ENCODE measurements around the gene CAMK2G.
A peak's percentile ranks its signal among the peaks of the same experiment; 100 is the strongest.
"Not testable (repeated sequence)": the region's sequence is repeated elsewhere in the genome, so short reads cannot be mapped to it uniquely, and the experiment has no call there.

CAMK2G gene

DNA sequence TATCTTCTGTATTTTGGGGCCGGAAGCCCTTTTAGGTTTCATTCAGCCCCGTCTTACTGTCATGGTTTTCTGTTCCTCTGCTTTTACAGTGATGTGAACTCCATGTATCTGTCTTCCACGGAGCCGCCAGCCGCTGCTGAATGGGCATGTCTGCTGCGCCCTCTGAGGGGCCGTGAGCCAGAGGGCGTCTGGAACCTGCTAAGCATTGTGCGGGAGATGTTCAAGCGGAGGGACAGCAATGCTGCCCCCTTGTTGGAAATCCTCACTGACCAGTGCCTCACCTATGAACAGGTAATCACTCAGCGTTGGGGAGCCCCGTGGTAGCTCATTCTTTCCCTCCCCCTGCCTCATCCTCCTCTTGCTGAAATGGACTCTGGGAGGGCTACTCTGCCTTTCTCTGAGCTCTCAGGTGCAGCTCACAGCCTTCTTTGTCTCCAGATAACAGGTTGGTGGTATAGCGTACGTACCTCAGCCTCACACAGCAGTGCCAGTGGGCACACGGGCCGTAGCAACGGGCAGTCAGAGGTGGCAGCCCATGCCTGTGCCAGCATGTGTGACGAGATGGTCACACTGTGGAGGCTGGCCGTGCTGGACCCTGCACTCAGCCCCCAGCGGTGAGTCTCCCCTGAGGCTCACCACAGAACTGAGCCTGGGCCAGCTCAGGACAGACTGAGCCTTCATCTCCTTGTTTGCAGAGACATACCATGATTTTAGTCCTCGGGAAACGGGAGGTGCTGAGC is 83.3 kb downstream of the CAMK2G start:
- no peak for DNase-seq (ENCODE audit: low read depth)

DNA sequence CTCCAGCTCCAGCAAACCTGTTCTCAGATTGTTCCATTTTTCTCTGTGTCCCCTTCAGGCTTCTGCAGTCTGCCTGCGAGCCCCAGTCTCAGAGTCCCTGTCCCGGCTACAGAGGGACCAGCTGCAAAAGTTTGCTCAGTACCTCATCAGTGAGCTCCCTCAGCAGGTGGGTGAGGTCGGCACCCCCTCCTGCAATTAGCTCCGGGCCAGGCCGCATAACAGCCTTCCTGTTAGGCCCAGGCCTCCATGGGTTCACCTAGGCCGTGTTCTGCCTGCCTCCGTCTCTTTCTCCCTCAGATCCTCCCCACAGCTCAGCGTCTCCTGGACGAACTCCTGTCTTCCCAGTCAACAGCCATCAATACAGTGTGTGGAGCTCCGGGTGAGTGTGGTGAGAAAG is 84.7 kb downstream of the CAMK2G start:
- no peak for DNase-seq (ENCODE audit: low read depth)

DNA sequence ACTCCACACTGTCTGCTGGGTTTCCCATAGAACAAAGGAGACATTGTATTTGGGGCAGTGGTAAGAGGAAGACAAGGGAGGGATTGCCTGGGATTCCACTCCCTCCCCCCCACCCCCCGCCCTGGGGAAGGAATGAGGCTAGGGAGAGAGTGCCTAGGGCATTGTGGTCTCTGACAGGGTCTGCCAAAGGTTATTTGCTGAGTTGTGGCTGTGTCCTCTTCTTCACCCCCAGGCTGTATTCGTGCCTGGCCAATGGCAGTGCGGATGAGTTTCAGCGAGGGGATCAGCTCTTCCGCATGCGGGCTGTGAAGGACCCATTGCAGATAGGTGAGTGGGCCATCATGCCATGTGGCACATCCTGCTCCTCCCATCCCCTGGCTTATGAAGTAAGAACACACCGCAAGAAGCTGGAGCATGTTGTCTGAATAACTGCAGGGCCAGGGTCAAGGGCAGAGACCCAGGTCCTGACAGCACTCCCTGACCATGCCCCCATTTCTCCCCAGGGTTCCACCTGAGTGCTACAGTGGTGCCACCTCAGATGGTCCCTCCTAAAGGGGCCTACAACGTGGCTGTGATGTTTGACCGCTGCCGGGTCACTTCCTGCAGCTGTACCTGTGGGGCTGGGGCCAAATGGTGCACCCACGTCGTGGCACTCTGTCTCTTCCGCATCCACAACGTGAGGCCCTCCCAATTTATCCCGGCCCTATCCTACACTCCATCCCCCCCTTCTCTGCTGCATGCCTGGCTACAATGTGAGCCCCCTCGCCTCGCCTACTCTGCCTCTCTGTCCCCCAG is 85.3 kb downstream of the CAMK2G start:
- no peak for DNase-seq (ENCODE audit: low read depth)

DNA sequence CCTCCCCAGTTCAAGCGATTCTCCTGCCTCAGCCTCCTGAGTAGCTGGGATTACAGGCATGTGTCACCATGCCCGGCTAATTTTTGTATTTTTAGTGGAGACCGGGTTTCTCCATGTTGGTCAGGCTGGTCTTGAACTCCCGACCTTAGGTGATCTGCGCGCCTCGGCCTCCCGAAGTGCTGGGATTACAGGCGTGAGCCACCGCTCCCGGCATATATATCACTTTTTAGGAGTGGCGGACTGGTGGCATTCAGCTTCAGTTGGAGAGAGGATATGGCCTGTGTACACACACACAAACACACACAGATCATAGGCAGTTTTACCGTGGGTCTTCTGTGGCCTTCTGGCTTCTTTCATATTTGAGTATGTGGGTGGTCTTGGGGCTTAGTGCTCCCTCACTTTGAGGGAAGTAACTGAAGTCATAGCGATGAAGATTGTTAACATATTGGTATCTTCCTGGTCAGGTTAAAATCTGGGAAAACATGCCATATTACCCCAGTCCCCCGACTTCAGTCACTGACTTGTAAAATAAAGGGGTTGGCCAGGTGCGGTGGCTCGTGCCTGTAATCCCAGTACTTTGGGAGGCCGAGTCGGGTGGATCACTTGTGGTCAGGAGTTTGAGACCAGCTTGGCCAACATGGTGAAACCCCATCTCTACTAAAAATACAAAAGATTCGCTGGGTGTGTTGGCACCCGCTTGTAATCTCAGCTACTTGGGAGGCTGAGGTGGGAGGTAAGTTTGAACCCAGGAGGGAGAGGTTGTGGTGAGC is 87.1 kb downstream of the CAMK2G start:
- not testable (repeated sequence) for DNase-seq (ENCODE audit: low read depth)

DNA sequence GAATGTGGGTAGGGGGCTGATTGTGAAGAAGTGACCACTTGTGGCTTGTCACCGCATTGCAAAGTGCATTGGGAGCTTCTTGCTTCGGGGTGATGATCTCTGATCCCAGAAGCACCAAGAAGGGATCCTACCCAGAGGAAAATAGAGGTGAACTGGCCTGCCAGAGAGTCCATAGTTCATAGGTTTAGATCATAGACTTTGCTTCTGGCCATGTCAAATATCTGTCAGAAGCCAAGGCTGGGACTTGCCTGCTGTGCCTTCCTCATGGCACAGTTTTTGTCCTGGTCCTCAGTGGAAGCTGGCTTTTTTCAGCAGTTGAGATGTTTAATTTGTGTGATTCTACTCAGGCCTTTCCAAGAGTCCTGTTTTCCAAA is 87.9 kb downstream of the CAMK2G start:
- DNase-seq (ENCODE audit: low read depth) = no peak

DNA sequence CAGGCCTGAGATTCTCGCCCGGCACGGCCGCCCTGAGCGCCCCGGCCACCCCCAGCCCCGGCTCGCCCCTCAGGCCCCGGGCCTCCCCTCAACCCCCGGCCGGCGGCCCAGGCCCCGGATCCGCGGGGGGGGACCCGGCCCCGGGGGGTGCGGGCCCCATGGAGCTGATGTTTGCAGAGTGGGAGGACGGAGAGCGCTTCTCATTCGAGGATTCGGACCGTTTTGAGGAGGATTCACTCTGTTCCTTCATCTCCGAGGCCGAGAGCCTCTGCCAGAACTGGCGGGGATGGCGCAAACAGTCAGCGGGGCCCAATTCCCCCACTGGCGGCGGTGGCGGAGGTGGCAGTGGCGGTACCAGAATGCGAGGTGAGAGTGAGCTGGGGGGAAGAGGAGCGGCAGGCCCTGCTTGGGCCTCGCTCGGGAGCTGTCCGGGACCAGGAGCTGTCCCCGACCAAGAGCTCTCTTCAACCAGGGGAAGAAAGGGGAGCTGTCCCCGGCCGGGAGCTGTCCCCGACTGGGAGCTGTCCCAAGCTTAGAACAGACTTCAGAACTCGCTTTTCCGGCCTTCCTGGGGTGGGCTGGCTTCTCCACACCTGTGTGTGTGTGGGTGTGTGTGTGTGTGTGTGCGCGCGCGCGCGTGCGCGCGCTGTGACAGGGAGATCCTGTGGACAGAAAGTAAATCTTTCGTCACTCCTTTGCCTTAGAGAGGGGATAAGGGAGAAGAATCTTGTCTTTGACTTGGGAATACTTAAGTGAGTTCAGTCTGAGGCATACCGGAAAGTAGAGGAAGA is 88.4 kb downstream of the CAMK2G start:
- no peak for DNase-seq (ENCODE audit: low read depth)

DNA sequence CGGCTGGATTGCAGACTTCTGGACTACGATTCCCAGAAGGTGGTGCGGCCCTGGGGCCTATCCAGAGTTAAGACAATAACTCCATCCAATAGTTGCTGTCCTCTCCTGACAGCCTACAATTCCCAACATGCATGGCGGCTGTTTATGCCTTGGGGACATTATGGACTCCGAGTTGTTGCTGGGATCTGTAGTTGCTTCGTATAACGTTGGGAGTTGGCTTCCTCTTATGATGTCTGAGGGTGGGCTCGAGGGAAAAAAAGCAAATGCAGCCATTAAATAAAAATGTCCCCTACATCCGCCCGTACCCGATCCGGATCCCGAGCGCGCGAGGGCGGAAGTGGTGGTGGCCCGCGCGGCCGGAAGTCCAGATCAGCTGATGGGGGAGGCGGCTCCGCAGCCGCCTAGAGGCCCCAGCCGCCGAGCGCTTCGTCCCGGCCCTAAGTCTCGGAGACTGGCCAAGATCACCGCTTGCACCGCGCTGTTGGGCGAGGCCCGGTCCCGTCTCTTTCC is 89.1 kb downstream of the CAMK2G start, which contains the start of gene ZSWIM8:
TSS of gene ZSWIM8 (plus strand) at position 396 of the 510 bp plus-strand sequence. CDS start 273 bp downstream, outside the sequence.
- peak; percentile 69 for DNase-seq (ENCODE audit: low read depth)

DNA sequence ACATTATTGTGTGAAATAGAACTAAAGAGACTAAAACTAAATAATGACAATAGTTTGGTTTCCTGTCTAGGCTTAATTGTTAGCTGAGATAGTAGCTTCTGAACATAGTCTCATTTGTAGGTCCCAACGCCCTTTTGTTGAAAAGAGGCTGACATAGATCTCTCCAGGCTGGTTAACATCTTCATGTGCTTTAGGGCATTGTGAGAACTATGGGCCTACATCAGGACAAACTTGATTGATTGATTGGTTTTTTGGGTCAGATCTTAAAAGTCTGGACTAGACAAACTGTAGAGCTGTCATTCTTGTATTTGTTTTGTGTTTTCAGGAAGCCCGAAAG is 91.6 kb downstream of the CAMK2G start:
- DNase-seq (ENCODE audit: low read depth) = no peak

DNA sequence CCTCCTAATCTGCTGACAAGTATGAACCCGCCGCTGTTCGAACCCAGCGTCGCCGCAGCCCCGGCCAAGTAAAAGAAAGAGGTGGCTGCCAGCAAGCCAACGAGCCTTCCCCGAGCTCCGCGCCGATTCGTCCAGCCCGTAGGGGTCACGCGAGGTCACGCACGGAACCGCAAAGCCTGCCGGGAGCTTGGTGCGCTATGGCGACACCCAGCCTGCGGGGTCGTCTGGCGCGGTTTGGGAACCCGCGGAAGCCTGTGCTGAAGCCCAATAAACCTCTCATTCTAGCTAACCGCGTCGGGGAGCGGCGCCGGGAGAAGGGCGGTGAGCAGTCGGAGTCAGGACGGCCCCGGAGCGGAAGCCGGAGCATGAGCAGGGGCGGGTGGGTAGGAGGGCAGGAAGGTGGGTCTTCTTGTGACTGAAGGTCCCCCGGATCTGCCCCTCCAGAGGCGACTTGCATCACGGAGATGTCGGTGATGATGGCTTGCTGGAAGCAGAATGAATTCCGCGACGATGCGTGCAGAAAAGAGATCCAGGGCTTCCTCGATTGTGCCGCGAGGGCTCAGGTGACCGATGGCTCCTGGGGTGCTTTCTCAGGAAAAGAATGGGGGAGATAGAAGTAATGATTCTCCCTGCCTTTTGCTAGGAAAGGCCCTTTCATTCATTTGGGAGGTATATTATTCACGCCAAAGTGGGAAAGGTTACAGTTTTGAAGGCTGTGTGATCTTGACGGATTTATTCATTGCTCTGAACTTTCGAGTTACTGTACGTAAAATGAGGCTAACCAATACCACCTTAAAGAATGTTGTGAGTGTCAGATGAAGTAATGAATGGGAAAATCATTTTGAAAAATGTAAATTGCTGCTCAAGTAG is 92.2 kb downstream of the CAMK2G start, which contains the start of gene CHCHD1:
TSS of gene CHCHD1 (plus strand) at position 170 of the 870 bp plus-strand sequence. CDS start at position 198, 28 bp downstream.
- peak; percentile 80 for DNase-seq (ENCODE audit: low read depth)

DNA sequence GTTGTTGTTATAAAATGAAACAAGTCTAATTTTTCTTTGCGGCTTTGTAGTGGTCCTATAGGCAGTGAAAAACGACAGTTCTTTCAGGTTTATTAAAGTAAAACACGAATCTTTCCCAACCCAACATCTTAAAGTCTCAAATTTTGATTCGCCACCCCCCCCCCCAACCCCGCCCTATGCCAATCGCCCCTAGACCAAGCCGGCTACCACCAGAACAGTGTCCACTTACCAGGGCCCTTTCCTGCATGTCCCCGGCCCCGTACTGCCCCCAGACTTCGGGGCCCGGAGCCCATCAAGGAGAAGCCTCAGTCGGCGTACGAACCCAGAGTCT is 92.8 kb downstream of the CAMK2G start:
- no peak for DNase-seq (ENCODE audit: low read depth)

DNA sequence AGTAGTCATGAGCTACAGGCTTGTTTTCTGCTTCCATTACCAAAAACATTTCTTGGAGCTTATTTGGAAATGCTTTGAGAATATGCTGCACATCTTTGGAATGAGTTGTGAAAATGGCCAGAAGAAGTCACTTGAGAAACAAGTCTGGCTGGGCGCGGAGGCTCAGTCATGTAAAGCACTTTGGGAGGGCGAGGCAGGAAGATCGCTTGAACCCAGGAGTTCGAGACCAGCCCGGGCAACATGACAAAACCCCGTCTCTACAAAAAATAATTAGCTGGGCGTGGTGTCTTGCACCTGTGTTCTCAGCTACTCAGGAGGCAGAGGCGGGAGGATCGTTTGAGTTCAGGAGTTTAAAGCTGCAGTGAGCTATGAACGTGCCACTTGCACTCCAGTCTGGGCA is 93.4 kb downstream of the CAMK2G start:
- DNase-seq (ENCODE audit: low read depth) = no peak

DNA sequence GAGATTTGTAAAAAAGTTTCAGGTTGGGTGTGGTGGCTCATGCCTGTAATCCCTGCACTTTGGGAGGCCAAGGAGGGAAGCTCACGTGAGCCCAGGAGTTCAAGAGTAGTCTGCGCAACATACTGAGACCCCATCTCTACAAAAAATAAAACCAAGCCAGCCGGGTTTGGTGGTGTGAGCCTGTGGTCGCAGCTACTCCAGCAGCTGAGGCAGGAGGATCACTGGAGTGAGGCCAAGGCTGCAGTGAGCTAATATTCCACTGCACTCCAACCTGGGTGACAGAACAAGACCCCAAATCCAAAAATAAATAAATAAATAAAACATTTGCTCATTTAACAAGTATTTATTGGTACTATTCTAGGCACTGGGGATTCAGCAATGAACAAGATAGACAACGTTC is 94.1 kb downstream of the CAMK2G start:
- DNase-seq (ENCODE audit: low read depth) = no peak

DNA sequence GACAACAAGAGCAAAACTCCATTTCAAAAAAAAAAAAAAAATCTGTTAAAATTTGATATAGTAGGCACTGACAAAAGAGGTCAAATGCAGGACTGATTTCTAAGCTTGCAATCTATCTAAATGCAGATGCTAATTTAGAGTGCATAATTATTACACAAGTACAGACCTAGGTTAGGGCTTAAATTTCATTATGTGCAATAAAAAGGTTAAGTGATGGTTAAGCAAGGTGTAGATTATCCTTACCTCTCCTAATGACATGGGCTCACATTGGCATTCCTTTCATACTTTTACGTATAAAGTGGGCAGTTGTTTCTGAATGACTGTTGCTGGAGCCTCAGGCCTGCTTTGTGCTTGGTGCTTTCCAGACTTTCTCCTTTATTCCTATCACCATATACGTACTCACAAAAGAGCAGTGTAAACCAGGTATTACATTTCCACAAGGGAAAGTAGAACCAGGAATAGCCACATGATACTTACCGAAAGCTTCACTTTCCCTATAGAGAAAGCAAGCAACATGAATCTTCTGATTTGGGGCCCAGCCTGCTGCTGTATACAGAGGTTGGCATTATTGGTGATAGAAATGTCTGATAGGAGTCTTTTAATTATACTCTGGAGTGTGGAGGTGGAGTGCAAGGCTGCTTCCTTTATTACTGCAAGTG is 94.7 kb downstream of the CAMK2G start:
- DNase-seq (ENCODE audit: low read depth) = no peak

DNA sequence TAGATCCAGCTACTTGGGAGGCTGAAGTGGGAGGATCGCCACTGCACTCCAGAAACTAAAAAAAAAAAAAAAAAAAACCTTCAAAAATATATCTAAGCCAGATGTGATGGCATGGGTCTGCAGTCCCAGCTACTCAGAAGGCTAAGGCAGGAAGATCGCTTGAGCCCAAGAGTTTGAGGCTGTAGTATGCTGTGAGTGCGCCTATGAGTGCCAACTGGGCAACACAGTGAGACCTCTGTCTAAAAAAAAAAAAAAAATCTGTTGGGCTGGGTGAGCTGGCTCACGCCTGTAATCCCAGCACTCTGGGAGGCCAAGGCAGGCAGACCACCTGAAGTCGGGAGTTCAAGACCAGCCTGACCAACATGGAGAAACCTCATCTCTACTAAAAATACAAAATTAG is 95.3 kb downstream of the CAMK2G start:
- no peak for DNase-seq (ENCODE audit: low read depth)

DNA sequence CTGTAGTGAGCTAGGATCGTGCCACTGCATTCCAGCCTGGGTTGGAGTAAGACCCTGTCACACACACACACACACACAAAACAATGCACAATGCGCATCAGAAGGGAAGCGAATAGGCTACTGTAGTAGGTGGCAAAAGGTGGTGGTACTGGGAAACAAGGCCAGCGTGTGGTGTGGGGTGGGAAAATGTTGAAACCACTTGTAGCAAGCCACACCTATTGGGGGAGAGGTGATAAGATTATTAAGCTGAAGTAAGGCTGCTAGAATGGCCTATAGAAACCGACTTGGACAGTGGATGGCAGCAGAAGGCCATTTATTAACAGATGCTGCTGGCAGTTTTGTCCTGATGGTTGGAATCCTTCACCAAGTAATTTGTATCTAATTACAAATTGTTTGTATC is 99.7 kb downstream of the CAMK2G start:
- DNase-seq (ENCODE audit: low read depth) = peak; percentile 33

DNA sequence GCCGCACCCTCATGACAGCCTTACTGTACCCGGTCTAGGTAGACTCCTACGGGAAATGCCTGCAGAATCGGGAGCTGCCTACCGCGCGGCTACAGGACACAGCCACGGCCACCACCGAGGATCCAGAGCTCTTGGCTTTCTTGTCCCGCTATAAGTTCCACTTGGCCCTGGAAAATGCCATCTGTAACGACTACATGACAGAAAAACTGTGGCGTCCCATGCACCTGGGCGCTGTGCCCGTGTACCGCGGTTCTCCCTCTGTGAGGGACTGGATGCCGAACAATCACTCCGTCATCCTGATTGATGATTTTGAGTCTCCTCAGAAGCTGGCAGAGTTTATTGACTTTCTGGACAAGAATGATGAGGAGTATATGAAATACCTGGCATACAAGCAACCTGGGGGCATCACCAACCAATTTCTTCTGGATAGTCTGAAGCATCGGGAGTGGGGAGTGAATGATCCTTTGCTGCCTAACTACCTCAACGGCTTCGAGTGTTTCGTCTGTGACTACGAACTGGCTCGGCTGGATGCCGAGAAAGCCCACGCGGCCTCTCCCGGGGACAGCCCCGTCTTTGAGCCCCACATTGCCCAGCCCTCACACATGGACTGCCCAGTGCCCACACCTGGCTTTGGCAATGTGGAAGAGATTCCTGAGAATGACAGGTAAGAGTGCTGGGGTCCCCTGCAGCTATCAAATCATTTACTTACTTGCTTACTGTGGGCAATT is 101.0 kb downstream of the CAMK2G start:
- DNase-seq (ENCODE audit: low read depth) = no peak

DNA sequence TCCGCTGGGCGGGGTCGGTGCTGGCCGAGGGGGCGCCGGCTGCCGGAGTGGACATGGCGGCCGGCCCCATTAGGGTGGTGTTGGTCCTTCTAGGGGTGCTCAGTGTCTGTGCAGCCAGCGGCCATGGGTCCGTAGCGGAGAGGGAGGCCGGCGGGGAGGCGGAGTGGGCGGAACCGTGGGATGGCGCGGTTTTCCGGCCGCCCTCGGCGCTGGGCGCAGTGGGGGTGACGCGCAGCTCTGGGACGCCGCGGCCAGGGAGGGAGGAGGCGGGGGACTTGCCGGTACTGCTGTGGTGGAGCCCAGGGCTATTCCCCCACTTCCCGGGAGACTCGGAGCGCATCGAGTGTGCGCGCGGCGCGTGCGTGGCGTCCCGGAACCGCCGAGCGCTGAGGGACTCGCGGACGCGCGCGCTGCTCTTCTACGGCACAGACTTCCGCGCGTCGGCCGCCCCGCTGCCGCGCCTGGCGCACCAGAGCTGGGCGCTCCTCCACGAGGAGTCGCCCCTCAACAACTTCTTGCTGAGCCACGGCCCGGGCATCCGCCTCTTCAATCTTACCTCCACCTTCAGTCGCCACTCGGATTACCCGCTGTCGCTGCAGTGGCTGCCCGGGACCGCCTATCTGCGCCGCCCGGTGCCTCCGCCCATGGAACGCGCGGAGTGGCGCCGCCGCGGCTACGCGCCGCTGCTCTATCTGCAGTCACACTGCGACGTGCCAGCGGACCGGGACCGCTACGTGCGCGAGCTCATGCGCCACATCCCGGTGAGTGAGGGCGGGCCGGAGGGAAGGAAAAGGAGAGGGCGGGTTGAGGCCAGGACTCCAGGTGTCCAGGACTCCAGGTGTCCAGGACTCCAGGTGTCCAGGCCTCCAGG is 101.8 kb downstream of the CAMK2G start:
- DNase-seq (ENCODE audit: low read depth) = peak; percentile 48

DNA sequence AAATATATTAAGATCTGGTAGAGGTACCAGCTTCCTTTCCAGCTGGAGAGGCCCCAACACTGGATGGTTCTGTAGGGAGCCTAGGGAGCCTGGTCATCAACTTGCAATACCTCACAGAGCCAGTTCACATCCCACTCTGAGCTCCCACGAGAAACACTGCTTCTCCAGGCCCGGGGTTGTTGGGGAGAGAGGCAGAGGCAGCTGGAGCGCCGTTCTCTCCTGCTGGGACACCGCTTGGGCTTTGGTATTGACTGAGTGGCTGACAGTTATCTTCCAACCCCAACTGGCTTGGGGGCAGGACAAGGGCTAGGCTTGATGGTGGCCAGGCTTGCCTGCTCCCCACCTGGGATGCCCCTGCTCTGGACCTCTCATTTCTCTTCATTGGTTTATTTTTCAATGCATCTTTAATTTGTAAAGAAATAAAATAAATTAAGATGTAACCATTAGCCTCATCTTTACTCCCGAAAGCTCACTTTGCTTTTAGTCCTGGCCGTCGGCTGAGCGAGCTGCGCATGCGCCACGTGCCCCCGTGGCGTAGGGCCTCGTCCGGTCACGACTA is 102.6 kb downstream of the CAMK2G start:
- DNase-seq (ENCODE audit: low read depth) = peak; percentile 63
